Lower leg skin (tissue), 3 donors: ENCODE data around the gene CORIN.

ENCODE experiments used
- POLR2A ChIP-seq, 2 donors: fragments of 450-650 bp; IDR thresholded peaks; one replicate each; pipeline ENCODE4 v1.6.1; 2016 to 2017; ENCODE audit warnings: antibody characterized with exemption in 2 of 2, mild to moderate bottlenecking in 1 of 2, moderate library complexity in 1 of 2
- TF ChIP-seq, protein P1 (sequence below), 3 donors: fragments of 450-650 bp; IDR thresholded peaks; one replicate each; pipeline ENCODE4 v1.5.1; 2016; ENCODE audit warnings: antibody characterized with exemption in 3 of 3, mild to moderate bottlenecking in 3 of 3, moderate library complexity in 2 of 3

DNA sequence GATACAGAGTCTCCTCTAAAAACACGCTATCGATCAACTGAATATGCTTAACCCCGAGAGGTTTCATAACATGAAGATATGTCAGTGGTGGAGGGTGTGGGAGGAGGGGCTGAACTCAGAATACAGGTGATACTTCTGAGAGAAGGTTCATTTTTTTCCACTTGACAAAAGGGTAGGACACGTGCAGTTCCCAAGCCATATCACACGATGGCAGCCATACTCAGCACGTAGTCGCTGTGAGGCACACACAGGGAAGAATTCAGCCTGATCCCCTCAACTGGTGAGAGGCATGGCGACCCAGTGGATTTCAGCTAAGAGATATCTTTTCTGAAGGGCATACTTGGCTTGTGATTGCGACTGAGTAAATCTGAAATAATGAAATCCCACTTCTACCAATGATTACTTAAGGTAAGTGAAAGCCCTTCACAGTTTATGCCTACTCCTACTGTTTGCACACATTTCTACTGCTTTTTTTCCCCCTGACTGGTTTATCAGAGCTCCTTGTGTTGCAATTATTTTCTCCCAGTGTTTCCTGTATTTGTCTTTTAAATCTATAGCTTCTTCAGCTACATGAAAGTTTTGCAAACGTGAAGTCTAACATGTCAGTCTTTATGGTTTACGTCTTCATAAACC lies 133.1 kb downstream of the CORIN start:
- TF ChIP-seq, protein P1, sequence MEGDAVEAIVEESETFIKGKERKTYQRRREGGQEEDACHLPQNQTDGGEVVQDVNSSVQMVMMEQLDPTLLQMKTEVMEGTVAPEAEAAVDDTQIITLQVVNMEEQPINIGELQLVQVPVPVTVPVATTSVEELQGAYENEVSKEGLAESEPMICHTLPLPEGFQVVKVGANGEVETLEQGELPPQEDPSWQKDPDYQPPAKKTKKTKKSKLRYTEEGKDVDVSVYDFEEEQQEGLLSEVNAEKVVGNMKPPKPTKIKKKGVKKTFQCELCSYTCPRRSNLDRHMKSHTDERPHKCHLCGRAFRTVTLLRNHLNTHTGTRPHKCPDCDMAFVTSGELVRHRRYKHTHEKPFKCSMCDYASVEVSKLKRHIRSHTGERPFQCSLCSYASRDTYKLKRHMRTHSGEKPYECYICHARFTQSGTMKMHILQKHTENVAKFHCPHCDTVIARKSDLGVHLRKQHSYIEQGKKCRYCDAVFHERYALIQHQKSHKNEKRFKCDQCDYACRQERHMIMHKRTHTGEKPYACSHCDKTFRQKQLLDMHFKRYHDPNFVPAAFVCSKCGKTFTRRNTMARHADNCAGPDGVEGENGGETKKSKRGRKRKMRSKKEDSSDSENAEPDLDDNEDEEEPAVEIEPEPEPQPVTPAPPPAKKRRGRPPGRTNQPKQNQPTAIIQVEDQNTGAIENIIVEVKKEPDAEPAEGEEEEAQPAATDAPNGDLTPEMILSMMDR (IDR thresholded peaks at IDR 0.05), result no peak
- no peak for TF ChIP-seq POLR2A (IDR thresholded peaks at IDR 0.05)
